Gastrocnemius medialis (tissue), 4 donors: ENCODE data around the gene TMEM63C.

ENCODE experiments used
- CTCF ChIP-seq, 5 experiments: fragments of 450-650 bp in 3 of 5; fragments of 200-600 bp in 2 of 5; sonication (generic) in 2 of 5; IDR thresholded peaks in 4 of 5; conservative IDR thresholded peaks in 1 of 5; 1 replicate in 4 of 5; 2 replicates in 1 of 5; pipeline ENCODE4 v1.5.1; 2016 to 2019; ENCODE audit warnings: antibody characterized with exemption in 5 of 5, mild to moderate bottlenecking in 3 of 5, moderate library complexity in 3 of 5
- POLR2A ChIP-seq, 2 donors: fragments of 450-650 bp; IDR thresholded peaks; one replicate each; pipeline ENCODE4 v1.6.1; 2017; ENCODE audit warnings: antibody characterized with exemption in 2 of 2, mild to moderate bottlenecking in 2 of 2, moderate library complexity in 2 of 2

- TF ChIP-seq CTCF (IDR thresholded peaks at IDR 0.05 in 4 of 5, conservative IDR thresholded peaks at IDR 0.05 in 1 of 5) (no peak), POLR2A (IDR thresholded peaks at IDR 0.05) (no peak)
Measured at GRCh38 chr14:77220246-77221017, 38.8 kb downstream of the TMEM63C start.
